DMS 273 (cell line): Measurements from ENCODE around the gene SEC23B.
"Not testable (repeated sequence)": the region's sequence is repeated elsewhere in the genome, so short reads cannot be mapped to it uniquely, and the experiment has no call there.

Experiments
- DNase-seq: peaks from one replicate; lab custom pipeline; 2025; ENCODE audit not compliant: unreplicated experiment; lab: John Stamatoyannopoulos, UW

Gene SEC23B

GRCh38 chr20:18524646-18525045, 16.9 kb downstream of the SEC23B start:
- DNase-seq: no peak

GRCh38 chr20:18526761-18527160, 19.0 kb downstream of the SEC23B start:
- DNase-seq: not testable (repeated sequence)

DNA sequence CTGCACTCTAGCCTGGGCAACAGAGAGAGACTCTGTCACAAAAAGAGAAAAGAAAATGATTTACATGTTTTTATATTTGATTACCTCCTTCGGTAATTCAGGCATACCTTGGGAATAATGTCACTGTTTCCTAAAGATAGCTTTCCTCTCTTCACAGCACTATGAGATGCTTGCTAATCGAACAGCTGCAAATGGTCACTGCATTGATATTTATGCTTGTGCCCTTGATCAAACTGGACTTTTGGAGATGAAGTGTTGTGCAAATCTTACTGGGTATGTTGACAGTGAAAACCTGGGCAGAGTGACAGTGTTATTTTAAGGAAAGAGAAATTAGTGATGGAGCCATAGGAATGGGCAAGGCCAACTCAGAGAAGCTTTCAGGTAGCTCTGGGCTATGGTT, 19.6 kb downstream of the SEC23B start:
- DNase-seq: no peak

DNA sequence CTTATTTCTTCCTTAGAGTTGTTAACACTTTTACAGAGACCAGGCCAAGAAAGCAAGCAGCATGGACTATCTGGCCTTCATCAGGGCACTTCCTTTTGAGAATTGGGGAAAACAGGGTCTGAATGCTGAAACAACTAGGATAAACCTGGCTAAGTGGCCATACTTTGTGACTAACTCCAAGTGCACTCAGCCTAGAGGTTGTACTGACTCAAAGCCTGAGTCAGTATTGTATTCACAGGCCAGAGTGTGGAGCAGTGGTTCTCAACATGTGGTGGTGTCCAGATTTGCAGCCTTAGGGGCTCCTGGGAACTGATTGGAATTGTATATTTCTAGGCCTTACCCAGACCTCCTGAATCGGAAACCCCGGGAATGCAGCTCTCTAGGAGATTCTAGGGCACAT, 20.1 kb downstream of the SEC23B start:
- no peak for DNase-seq

DNA sequence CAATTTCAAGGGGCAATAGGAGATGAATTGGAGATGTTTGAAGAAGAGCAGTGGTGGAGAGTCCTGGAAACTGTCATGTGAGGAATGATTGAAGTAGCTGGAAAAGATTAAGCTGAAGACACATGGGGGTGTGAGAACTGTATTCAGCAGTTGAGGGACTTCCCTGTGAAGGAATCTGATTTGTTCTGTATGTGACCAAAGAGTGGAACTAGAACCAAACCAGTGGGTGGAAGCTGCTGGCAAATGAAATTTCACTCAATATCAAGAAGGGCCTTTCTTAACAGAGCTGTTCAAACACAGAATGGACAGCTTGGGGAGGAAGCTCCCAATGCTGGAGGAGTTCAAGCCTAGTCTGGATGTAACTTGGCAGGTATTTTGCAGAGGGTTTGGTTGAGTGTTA, 21.3 kb downstream of the SEC23B start:
- DNase-seq: no peak

DNA sequence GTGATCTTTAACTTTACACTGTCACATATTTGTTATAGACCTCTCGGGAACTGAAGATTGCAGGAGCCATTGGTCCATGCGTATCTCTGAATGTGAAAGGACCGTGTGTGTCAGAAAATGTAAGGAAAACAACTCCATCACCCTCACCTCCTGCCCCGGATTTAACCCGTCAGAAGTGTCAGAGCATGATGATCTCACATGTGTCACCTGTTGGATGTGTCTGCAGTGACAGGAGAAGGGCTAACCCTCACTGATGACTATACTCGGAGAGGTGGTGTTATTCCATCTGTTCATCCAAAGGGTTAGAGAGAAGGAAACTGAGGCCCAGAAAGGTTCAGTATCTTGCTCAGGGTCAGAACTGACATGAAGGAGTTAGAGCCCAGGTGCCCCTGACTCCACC, 24.9 kb downstream of the SEC23B start:
- no peak for DNase-seq

DNA sequence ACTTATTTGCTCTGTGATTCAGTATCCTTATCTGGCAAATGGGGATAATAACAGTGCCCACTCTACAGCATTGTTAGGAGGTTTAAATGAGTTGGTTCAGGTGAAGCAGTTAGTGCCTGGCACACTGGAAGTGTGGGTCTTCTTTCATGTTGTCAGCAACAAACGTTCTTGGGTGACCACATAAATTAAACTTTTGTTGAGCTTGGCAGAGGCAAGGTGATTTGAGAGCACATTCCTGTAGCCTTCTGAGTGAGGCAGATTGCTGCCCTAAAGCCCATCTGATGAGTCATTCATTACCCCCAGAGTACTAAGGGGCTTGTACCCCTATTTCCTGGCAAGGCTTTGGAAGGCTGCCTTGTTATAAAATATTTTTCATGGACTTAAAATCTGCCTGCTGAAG, 25.8 kb downstream of the SEC23B start:
- no peak for DNase-seq

- no peak for DNase-seq
Measured at GRCh38 chr20:18533978-18534644, 26.4 kb downstream of the SEC23B start.

- no peak for DNase-seq
Measured at GRCh38 chr20:18537651-18538050, 29.9 kb downstream of the SEC23B start.

- DNase-seq: no peak
Measured at GRCh38 chr20:18541741-18542140, 34.0 kb downstream of the SEC23B start.

- DNase-seq: no peak
Measured at GRCh38 chr20:18543216-18543615, 35.5 kb downstream of the SEC23B start.

DNA sequence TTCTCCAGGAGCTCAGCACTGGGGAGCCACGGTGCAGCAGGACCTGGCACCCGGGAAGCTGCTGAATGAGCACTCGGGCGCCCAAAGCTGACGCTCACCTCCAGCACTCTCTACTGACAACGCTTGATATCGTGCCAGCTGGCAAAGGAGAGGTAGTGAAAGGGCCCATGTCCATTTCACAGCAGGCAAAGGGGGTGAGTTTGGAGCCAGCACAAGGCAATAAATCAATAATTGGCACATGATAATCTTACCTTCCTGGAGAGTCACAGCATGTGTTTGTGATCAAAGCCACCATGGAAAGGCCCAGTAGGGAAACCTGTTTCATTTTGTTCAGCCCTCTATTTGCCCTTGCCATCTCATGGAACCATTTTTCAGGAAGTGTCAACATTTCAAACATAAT, 36.2 kb downstream of the SEC23B start:
- no peak for DNase-seq

DNA sequence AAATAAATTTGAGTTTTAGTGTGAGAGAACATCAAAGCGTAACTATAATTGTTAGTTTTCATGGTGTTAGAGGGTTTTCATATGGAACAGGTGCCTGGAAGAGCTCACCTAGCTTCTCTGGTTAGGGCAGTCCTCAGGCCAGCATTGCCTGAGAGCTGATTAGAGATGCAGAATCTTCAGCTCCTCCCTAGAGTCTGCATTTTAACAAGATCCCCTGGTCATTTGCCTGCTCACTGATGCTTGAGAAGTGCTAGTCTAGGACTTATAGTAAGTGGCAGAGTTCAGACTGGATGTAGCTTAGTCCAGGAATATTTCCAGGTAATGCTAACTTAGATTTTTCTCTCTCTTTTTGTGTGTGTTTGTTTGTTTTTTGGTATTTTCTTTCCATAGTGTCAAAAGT, 37.8 kb downstream of the SEC23B start:
- no peak for DNase-seq

- no peak for DNase-seq
Measured at GRCh38 chr20:18548465-18548864, 40.7 kb downstream of the SEC23B start.

DNA sequence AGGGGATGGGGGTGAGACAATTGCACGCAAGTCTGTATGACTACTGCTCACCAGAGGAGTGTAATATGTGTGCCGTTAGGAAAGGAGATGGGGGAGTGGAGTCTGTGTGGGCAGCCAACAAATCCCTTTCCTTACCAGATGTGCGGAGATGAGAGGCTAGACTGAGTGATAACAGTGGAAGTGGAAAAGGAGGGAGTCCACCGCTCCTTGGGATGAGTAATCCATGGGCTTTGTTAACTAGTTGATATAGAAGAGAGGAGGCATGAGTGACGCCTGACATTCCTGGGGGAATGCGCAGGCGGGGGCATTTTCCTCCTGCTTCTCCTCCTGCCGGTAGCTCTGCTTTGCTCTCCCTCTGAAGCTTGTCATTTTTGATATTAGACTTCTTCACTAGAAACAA, 46.0 kb downstream of the SEC23B start:
- no peak for DNase-seq

GRCh38 chr20:18566892-18567738, 59.4 kb downstream of the SEC23B start, which contains the start of gene SMIM26:
Gene SMIM26 (plus strand): TSS chr20:18567432. CDS start chr20:18567479, 47 bp downstream.
- peak; percentile 98 for DNase-seq

DNA sequence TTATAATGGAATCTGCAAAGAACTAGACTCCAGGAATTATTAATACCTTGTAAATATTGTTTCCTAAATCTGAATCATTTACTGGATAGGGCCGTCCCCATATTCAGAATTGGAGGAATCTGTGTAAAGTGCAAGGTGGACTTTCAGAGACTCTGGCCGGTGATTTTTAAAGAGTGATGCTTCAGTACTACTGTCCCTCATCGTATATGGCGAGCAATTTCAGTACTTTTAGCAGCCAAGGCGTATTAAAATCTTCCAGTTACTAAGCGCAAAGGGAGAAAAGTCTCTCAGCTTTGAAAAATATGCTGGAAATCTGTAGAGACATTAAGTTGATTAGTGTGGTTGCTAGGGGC, 60.0 kb downstream of the SEC23B start:
- DNase-seq: peak; percentile 44

DNA sequence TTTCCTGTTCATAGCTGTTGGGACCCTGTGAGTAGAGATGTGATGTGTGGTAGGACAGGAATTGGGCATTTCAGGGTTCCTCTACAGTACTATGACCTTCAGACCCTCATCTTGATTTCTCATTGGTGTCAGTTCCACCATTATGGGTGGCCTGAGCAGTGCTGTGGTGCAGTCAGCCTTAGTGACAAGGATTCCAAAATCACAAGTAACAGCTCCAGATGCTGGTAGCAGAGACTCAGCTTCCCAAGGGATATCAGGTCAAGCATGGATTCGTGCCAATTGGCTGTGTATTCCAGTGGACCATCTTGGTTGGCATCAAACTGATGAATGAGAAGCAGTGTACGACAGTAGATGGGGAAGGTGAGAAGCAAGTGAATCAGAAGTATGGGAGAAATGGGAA, 63.3 kb downstream of the SEC23B start:
- DNase-seq: no peak

DNA sequence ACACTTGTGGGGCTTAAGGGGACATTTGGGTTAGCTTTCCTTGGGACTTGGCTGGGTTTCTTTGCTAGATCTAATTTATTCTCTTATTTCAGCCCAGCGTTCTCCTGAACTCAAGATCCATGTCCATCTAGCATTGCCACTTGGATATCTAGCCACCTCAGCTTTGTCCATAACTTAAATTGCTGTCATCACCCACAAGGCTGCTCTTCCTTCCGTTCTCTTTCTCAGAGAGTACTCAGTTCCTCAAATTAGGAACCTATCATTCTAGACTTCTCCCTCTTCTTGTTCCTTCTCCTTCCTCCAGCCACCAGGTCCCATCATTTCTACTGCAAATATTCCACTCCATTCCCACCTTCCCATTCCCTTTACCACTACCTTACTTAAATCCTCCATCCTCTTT, 63.8 kb downstream of the SEC23B start:
- DNase-seq: no peak

- DNase-seq: peak; percentile 43
Measured at GRCh38 chr20:18577942-18578341, 70.2 kb downstream of the SEC23B start.

DNA sequence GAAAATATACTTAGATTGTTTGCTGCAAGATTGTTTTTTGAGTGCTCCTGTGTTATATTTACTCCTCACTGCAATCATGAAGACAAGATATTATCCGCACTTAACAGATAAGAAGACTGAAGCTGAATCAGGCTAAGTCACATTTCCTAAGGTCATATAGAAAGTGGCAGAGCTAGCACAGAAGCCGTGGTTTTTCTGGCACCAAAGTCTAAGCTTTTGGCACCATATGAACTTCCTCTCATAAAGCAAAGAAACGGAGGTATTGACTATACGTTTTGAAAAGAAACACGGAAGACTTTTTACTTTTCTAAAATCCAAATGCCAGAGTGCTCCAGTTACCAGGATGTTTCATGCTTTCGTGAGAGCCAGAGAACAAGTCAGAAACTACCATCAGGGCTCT, 70.8 kb downstream of the SEC23B start:
- no peak for DNase-seq

DNA sequence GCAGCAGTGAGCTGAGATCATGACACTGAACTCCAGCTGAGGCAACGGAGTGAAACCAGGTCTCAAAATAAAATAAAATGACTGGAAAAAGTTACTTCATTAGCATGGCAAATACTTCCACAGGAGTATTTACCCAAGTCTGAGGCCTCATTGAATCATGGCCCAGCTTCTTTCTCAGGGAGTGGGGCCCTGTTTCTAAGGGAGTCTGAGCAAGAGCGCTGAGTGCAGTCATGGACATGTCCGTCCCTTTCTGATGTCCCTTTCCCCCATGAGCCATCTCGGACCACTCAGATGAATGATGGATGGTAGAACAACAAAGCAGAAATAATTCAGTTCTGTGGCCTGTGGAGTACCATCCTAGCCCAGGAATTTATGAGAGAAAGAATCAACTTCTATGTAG, 72.3 kb downstream of the SEC23B start:
- no peak for DNase-seq

DNA sequence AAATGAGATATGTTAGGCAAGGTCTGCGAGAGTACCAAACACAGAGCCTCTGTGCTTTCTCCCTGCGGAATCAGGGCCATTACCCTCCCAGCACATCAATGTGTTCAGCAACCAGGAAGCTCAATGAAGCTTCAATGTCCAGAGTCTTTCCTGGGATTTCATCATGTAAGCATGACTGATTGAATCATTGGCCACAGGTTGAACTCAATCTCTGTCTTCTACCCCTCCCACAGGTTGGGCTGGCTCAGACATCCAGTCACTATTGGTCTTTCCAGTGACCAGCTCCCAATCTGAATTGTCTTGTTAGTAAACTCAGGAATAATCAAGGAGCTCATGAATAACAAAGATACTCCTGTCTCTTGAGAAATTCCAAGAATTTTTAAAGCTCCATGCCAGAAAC, 77.4 kb downstream of the SEC23B start:
- peak; percentile 14 for DNase-seq
